Esophagus squamous epithelium (tissue), 4 donors: Measurements from ENCODE around the gene PDSS2.

Source experiments
- POLR2A ChIP-seq, 4 donors: fragments of 450-650 bp; IDR thresholded peaks; one replicate each; pipeline ENCODE4 v1.6.1; 2017; ENCODE audit warnings: antibody characterized with exemption in 4 of 4, mild to moderate bottlenecking in 4 of 4, moderate library complexity in 3 of 4
- TF ChIP-seq, protein P1 (sequence below), 6 experiments: fragments of 450-650 bp in 4 of 6; fragments of 200-600 bp in 2 of 6; sonication (generic) in 2 of 6; IDR thresholded peaks; one replicate each; pipeline ENCODE4 v1.5.1; 2016 to 2019; ENCODE audit warnings: antibody characterized with exemption in 6 of 6, mild to moderate bottlenecking in 4 of 6, moderate library complexity in 4 of 6

DNA sequence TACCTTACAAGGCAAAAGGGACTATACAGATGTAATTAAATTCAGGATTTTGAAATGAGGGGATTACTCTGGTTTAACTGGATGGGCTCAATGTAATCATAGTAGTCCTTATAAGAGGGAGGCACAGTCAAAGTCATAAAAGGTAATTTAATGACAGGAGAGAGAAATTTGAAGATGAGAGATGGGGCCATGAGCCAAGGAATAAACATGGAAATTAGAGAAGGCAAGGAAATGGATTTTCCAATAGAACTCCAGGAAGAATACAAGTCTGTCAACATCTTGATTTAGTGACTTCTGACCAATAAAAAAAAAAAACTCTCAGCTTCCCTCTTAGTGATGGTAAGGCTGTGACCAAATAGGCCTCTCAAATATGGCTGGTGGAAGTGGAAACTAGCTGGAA, 242.1 kb downstream of the PDSS2 start:
- TF ChIP-seq, protein P1, sequence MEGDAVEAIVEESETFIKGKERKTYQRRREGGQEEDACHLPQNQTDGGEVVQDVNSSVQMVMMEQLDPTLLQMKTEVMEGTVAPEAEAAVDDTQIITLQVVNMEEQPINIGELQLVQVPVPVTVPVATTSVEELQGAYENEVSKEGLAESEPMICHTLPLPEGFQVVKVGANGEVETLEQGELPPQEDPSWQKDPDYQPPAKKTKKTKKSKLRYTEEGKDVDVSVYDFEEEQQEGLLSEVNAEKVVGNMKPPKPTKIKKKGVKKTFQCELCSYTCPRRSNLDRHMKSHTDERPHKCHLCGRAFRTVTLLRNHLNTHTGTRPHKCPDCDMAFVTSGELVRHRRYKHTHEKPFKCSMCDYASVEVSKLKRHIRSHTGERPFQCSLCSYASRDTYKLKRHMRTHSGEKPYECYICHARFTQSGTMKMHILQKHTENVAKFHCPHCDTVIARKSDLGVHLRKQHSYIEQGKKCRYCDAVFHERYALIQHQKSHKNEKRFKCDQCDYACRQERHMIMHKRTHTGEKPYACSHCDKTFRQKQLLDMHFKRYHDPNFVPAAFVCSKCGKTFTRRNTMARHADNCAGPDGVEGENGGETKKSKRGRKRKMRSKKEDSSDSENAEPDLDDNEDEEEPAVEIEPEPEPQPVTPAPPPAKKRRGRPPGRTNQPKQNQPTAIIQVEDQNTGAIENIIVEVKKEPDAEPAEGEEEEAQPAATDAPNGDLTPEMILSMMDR (IDR thresholded peaks at IDR 0.05), result no peak
- no peak for TF ChIP-seq POLR2A (IDR thresholded peaks at IDR 0.05)
